Measurements from ENCODE around the gene ARHGEF40.

ARHGEF40 gene

GRCh38 chr14:21104448-21105060, 34.5 kb downstream of the ARHGEF40 start:
- Histone ChIP-seq H2AFZ (ENCODE audit: low read depth, low read length, severe bottlenecking) (peak overlapping the region; percentile 74), H3K4me2 (ENCODE audit: low read depth, low read length, poor library complexity, severe bottlenecking) (peak overlapping the region; percentile 64), H3K9ac (ENCODE audit: low read length) (peak overlapping the region; percentile 96), H3K9me3 (ENCODE audit: insufficient read depth, low read length) (no peaks in the 10 kb centered on the region), H3K27me3 (ENCODE audit: low read length) (no peaks in the 10 kb centered on the region), H3K27ac (ENCODE audit: low read depth, low read length) (peak overlapping the region; percentile 82), H3K36me3 (ENCODE audit: low read length) (no peaks in the 10 kb centered on the region), H3K9me2 (replicated peaks; ENCODE audit: insufficient read depth, low read length) (no peaks in the 10 kb centered on the region), H4K20me1 (ENCODE audit: low read depth, low read length) (no peaks in the 10 kb centered on the region), H3K4me3 (ENCODE audit: insufficient read depth, low read length, poor library complexity, severe bottlenecking) (peak overlapping the region; percentile 88), H3F3A (ENCODE audit: insufficient read depth) (no peaks in the 10 kb centered on the region; the same call in 1 of the 2 replicates), H3K79me2 (ENCODE audit: insufficient read depth, low read length) (no peaks in the 10 kb centered on the region)
- TF ChIP-seq CTCF (IDR thresholded peaks at IDR 0.05; ENCODE audit: insufficient read depth, low read length, poor library complexity, severe bottlenecking) (peak; percentile 92), EZH2phosphoT487 (conservative IDR thresholded peaks at IDR 0.05; ENCODE audit: low read length) (no peak)

- H3K36me3 ChIP-seq (ENCODE audit: low read length), result no peaks in the 10 kb centered on the region
- no peak overlapping the region for H2AFZ ChIP-seq (ENCODE audit: low read depth, low read length, severe bottlenecking)
- H3K9me2 ChIP-seq (replicated peaks; ENCODE audit: insufficient read depth, low read length), result no peaks in the 10 kb centered on the region
- no peak overlapping the region for H3K27ac ChIP-seq (ENCODE audit: low read depth, low read length)
- no peaks in the 10 kb centered on the region; the same call in 1 of the 2 replicates for H3F3A ChIP-seq (ENCODE audit: insufficient read depth)
- no peaks in the 10 kb centered on the region for H3K27me3 ChIP-seq (ENCODE audit: low read length)
- H3K4me2 ChIP-seq (ENCODE audit: low read depth, low read length, poor library complexity, severe bottlenecking), result peak overlapping the region; percentile 64
- TF ChIP-seq CTCF (IDR thresholded peaks at IDR 0.05; ENCODE audit: insufficient read depth, low read length, poor library complexity, severe bottlenecking) (no peak), EZH2phosphoT487 (conservative IDR thresholded peaks at IDR 0.05; ENCODE audit: low read length) (no peak)
- no peaks in the 10 kb centered on the region for H3K79me2 ChIP-seq (ENCODE audit: insufficient read depth, low read length)
- no peaks in the 10 kb centered on the region for H4K20me1 ChIP-seq (ENCODE audit: low read depth, low read length)
- H3K9me3 ChIP-seq (ENCODE audit: insufficient read depth, low read length), result no peaks in the 10 kb centered on the region
- H3K4me3 ChIP-seq (ENCODE audit: insufficient read depth, low read length, poor library complexity, severe bottlenecking), result no peak overlapping the region
- peak overlapping the region; percentile 96 for H3K9ac ChIP-seq (ENCODE audit: low read length)
These were observed 35.0 kb downstream of the ARHGEF40 start for GRCh38 chr14:21105095-21105494.

- Histone ChIP-seq H3K4me2 (ENCODE audit: low read depth, low read length, poor library complexity, severe bottlenecking) (no peak overlapping the region), H3K4me3 (ENCODE audit: insufficient read depth, low read length, poor library complexity, severe bottlenecking) (no peak overlapping the region), H3K27me3 (ENCODE audit: low read length) (no peaks in the 10 kb centered on the region), H3K9ac (ENCODE audit: low read length) (no peak overlapping the region), H3K9me2 (replicated peaks; ENCODE audit: insufficient read depth, low read length) (no peaks in the 10 kb centered on the region), H3F3A (ENCODE audit: insufficient read depth) (no peaks in the 10 kb centered on the region; the same call in 1 of the 2 replicates), H4K20me1 (ENCODE audit: low read depth, low read length) (no peaks in the 10 kb centered on the region), H3K79me2 (ENCODE audit: insufficient read depth, low read length) (no peaks in the 10 kb centered on the region), H3K27ac (ENCODE audit: low read depth, low read length) (no peak overlapping the region), H3K9me3 (ENCODE audit: insufficient read depth, low read length) (no peaks in the 10 kb centered on the region), H2AFZ (ENCODE audit: low read depth, low read length, severe bottlenecking) (peak overlapping the region; percentile 84), H3K36me3 (ENCODE audit: low read length) (no peaks in the 10 kb centered on the region)
- TF ChIP-seq CTCF (IDR thresholded peaks at IDR 0.05; ENCODE audit: insufficient read depth, low read length, poor library complexity, severe bottlenecking) (no peak), EZH2phosphoT487 (conservative IDR thresholded peaks at IDR 0.05; ENCODE audit: low read length) (no peak)
These were observed 36.0 kb downstream of the ARHGEF40 start for GRCh38 chr14:21106176-21106497.
